WI38 (cell line): Measurements from ENCODE around the gene PPP2R5C.

Experiments used
- H3K4me3 ChIP-seq: 2 replicates; pipeline ENCODE4 v1.5.1; 2011; ENCODE audit warnings: low read depth, mild to moderate bottlenecking, control low read depth, low read length
- TF ChIP-seq, protein P1 (sequence below): IDR thresholded peaks from 2 replicates; pipeline ENCODE4 v1.5.1; 2012; ENCODE audit warnings: low read depth, mild to moderate bottlenecking, control low read depth, low read length

The PPP2R5C gene

DNA sequence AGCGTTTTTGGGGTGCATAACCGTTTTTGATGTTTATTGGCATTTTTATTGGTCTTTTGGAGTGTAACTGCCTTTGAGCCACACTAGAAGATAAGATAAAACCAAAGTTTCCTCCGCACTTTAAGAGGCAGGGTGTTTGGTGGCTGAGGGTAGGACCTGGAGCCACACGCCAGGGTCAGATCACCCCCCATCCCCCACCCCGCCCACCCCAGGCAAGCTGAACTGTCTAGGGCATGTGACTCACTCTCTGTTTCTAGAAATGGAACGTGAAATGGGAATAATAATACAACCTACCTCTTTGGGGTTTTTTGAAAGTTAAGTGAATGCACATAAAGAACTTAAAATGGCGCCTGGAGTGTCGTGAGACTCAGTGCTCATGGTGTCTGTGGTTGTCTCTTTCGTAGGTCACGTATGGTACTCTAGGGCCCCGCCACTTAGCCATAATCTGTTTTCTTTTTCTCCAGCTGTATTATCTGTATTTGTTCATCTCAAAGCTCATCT, 56.0 kb downstream of the PPP2R5C start:
- TF ChIP-seq, protein P1, sequence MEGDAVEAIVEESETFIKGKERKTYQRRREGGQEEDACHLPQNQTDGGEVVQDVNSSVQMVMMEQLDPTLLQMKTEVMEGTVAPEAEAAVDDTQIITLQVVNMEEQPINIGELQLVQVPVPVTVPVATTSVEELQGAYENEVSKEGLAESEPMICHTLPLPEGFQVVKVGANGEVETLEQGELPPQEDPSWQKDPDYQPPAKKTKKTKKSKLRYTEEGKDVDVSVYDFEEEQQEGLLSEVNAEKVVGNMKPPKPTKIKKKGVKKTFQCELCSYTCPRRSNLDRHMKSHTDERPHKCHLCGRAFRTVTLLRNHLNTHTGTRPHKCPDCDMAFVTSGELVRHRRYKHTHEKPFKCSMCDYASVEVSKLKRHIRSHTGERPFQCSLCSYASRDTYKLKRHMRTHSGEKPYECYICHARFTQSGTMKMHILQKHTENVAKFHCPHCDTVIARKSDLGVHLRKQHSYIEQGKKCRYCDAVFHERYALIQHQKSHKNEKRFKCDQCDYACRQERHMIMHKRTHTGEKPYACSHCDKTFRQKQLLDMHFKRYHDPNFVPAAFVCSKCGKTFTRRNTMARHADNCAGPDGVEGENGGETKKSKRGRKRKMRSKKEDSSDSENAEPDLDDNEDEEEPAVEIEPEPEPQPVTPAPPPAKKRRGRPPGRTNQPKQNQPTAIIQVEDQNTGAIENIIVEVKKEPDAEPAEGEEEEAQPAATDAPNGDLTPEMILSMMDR = no peak
- no peak overlapping the region for H3K4me3 ChIP-seq

DNA sequence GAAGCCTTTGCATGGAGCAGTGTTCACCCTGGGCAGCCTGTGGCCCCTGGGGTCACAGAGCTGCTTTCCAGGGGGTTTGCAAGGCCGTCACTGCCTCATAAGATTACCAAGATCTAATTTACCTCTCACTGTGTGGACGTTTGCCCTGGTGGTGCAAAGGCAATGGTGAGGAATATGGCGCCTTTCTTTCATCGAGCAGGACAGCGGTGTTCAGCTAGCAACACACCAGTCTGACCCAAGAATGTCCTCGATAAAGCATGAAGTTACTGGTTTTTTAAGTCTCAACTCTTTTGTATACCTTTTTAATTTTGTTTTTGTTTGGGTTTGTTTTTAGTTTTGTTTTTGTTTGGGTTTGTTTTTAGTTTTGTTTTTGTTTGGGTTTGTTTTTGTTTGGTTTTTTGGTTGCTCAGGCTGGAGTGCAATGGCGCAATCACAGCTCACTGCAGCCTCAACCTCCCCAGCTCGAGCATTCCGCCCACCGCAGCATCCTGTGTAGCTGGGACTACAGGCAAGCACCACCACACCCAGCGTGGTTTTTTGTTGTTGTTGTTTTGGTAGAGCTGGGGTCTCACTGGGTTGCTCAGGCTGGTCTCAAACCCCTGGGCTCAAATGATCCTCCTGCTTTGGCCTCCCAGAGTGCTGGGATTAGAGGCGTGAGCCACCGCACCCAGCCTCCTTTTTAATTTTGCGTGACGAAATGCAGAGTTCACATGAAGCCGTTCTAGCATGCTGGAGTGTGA, 57.9 kb downstream of the PPP2R5C start:
- H3K4me3 ChIP-seq = no peak overlapping the region

DNA sequence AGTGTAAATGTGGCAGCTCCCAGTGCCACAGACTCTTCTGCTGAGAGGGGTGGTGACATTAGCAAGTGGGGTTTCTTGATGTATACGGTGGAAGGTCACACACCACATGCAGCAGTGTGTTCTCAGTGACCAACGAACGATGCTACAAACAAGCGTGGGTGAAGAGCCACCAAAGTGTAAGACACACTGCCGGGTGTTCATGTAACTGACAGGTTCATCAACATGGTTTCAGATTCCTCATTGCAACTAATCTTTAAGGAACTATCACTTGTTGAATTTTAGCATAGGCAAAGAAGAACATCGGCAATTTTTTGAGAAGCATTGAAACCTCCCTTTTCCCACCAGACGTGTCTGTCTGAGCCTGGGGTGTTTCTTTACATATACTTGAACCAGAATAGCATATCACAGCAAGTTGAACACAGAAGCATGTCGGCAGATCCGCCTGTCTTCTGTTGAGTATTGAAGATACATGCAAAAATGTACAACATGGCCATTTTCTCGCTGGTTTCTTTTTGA, 58.8 kb downstream of the PPP2R5C start:
- H3K4me3 ChIP-seq = no peak overlapping the region
- TF ChIP-seq, protein P1 = no peak

More for the DNA sequence above, 57.9 kb downstream of the PPP2R5C start:
- TF ChIP-seq, protein P1 = no peak

- TF ChIP-seq, protein P1 = no peak
- no peak overlapping the region for H3K4me3 ChIP-seq
Observed at GRCh38 chr14:101821528-101821927, 60.0 kb downstream of the PPP2R5C start.

GRCh38 chr14:101823066-101823465, 61.6 kb downstream of the PPP2R5C start:
- peak overlapping the region; percentile 16; the same call in 1 of the 2 replicates for H3K4me3 ChIP-seq
- TF ChIP-seq, protein P1 = no peak

DNA sequence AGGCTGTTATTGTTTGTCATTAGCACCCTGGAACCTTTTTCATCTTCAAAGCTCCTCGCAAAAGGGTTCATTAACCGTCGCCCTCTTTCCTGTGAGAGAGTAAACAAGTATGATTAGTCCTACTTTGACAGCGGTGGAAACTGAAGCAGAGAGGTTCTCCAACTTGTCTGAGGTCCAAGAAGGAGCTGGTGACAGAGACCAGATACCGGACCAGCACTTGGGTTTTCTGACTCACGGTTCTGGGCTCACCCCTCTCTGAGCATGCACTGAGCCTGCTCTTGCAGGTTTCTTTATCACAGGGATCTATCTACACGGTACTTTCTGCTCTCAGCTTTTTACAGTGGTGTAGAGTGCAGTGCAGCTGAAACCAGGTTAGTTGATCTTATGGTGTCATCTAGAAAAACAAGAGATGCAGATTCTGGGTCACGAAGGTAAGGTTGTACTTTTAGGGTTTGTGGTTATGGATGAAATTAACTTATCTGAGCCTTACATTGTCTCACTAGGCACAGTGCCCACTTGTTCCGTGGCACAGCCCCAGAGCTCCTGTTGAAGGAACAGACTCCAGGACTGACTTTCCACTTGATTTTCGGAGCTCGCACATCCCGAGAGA, 62.1 kb downstream of the PPP2R5C start:
- TF ChIP-seq, protein P1 = no peak
- H3K4me3 ChIP-seq = no peak overlapping the region

DNA sequence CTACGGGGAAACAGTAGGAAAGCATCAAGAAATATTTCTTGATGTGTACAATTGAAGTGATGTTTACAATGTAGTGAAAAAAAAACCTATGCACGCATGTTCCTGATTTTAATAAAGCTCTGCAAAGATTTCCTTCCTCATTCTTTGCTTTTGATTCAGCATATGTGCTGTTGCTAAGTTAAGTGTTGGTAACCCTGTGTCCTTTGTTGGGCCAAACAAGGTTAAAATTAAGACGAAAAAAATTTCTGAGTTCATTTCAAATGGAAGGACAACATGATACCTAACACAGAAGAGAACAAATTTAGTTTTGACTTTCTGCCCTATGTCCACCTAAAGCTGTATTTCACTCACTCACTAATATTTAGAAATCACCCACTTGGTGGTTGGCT, 62.8 kb downstream of the PPP2R5C start:
- no peak overlapping the region for H3K4me3 ChIP-seq
- TF ChIP-seq, protein P1 = no peak
